ENCODE results near the gene KLF6. TPM values are rescaled to one million over a fixed set of nuclear protein-coding genes. Genes with fewer than 3 reads are reported as not detected.

Gene KLF6
- total and polyA plus RNA-seq, 2 experiments from 2014 or later, result 19.6 to 35.4 TPM

- no peak for TF ChIP-seq EZH2phosphoT487 (IDR thresholded peaks at IDR 0.05; ENCODE audit: unreplicated experiment)
- TF ChIP-seq, protein P1, sequence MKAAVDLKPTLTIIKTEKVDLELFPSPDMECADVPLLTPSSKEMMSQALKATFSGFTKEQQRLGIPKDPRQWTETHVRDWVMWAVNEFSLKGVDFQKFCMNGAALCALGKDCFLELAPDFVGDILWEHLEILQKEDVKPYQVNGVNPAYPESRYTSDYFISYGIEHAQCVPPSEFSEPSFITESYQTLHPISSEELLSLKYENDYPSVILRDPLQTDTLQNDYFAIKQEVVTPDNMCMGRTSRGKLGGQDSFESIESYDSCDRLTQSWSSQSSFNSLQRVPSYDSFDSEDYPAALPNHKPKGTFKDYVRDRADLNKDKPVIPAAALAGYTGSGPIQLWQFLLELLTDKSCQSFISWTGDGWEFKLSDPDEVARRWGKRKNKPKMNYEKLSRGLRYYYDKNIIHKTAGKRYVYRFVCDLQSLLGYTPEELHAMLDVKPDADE (IDR thresholded peaks at IDR 0.05), result no peak
- TF ChIP-seq, protein P2, sequence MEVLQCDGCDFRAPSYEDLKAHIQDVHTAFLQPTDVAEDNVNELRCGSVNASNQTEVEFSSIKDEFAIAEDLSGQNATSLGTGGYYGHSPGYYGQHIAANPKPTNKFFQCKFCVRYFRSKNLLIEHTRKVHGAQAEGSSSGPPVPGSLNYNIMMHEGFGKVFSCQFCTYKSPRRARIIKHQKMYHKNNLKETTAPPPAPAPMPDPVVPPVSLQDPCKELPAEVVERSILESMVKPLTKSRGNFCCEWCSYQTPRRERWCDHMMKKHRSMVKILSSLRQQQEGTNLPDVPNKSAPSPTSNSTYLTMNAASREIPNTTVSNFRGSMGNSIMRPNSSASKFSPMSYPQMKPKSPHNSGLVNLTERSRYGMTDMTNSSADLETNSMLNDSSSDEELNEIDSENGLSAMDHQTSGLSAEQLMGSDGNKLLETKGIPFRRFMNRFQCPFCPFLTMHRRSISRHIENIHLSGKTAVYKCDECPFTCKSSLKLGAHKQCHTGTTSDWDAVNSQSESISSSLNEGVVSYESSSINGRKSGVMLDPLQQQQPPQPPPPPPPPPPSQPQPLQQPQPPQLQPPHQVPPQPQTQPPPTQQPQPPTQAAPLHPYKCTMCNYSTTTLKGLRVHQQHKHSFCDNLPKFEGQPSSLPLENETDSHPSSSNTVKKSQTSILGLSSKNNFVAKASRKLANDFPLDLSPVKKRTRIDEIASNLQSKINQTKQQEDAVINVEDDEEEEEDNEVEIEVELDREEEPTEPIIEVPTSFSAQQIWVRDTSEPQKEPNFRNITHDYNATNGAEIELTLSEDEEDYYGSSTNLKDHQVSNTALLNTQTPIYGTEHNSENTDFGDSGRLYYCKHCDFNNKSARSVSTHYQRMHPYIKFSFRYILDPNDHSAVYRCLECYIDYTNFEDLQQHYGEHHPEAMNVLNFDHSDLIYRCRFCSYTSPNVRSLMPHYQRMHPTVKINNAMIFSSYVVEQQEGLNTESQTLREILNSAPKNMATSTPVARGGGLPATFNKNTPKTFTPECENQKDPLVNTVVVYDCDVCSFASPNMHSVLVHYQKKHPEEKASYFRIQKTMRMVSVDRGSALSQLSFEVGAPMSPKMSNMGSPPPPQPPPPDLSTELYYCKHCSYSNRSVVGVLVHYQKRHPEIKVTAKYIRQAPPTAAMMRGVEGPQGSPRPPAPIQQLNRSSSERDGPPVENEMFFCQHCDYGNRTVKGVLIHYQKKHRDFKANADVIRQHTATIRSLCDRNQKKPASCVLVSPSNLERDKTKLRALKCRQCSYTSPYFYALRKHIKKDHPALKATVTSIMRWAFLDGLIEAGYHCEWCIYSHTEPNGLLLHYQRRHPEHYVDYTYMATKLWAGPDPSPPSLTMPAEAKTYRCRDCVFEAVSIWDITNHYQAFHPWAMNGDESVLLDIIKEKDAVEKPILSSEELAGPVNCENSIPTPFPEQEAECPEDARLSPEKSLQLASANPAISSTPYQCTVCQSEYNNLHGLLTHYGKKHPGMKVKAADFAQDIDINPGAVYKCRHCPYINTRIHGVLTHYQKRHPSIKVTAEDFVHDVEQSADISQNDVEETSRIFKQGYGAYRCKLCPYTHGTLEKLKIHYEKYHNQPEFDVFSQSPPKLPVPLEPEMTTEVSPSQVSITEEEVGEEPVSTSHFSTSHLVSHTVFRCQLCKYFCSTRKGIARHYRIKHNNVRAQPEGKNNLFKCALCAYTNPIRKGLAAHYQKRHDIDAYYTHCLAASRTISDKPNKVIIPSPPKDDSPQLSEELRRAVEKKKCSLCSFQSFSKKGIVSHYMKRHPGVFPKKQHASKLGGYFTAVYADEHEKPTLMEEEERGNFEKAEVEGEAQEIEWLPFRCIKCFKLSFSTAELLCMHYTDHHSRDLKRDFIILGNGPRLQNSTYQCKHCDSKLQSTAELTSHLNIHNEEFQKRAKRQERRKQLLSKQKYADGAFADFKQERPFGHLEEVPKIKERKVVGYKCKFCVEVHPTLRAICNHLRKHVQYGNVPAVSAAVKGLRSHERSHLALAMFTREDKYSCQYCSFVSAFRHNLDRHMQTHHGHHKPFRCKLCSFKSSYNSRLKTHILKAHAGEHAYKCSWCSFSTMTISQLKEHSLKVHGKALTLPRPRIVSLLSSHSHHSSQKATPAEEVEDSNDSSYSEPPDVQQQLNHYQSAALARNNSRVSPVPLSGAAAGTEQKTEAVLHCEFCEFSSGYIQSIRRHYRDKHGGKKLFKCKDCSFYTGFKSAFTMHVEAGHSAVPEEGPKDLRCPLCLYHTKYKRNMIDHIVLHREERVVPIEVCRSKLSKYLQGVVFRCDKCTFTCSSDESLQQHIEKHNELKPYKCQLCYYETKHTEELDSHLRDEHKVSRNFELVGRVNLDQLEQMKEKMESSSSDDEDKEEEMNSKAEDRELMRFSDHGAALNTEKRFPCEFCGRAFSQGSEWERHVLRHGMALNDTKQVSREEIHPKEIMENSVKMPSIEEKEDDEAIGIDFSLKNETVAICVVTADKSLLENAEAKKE (CRISPR knock-in tag; IDR thresholded peaks at IDR 0.05), result no peak
Measured at GRCh38 chr10:3814838-3815220, 29.8 kb upstream of the KLF6 start (continued).

- H3K27ac ChIP-seq (ENCODE audit: low read depth), result no peak overlapping the region
- no peaks in the 10 kb centered on the region for H3F3A ChIP-seq (replicated peaks; ENCODE audit: low read depth)
- H3K27me3 ChIP-seq (ENCODE audit: insufficient read depth), result no peaks in the 10 kb centered on the region
- Mint-ChIP-seq H3K27ac (no peak overlapping the region), H3K4me3 (no peak overlapping the region), H3K27me3 (ENCODE audit: insufficient read depth, low read depth, poor library complexity) (no peaks in the 10 kb centered on the region), H3K4me1 (peaks cover 4% of the 10 kb centered on the region; the same call in 2 of the 3 replicates), H3K36me3 (ENCODE audit: low read depth) (no peaks in the 10 kb centered on the region), H3K9me3 (no peaks in the 10 kb centered on the region; the same call in 2 of the 3 replicates)
- no peak for ATAC-seq
- H2AFZ ChIP-seq, result no peak overlapping the region
- no peaks in the 10 kb centered on the region for H4K20me1 ChIP-seq (replicated peaks; ENCODE audit: insufficient read depth)
- no peaks in the 10 kb centered on the region for H3K4me1 ChIP-seq (ENCODE audit: insufficient read depth)
- H3K4me2 ChIP-seq, result no peak overlapping the region
- H3K4me3 ChIP-seq, result no peak overlapping the region
- H3K9me2 ChIP-seq (ENCODE audit: insufficient read depth), result 0 out of 2 replicates have a peak, but pooled peaks cover 2% of the 10 kb centered on the region
- H3K36me3 ChIP-seq (ENCODE audit: insufficient read depth), result no peaks in the 10 kb centered on the region
- no peak for DNase-seq (ENCODE audit: low spot score)
- no peaks in the 10 kb centered on the region for H3K79me2 ChIP-seq (replicated peaks; ENCODE audit: insufficient read depth)
- no peak for TF ChIP-seq EZH2 (IDR thresholded peaks at IDR 0.05; ENCODE audit: low read depth, unreplicated experiment)
- no peak for TF ChIP-seq JUNB (IDR thresholded peaks at IDR 0.05; ENCODE audit: unreplicated experiment)
- TF ChIP-seq, protein P1 (IDR thresholded peaks at IDR 0.05), result no peak
- no peak for TF ChIP-seq REST (IDR thresholded peaks at IDR 0.05; ENCODE audit: unreplicated experiment)
Measured at GRCh38 chr10:3813986-3814837, 29.2 kb upstream of the KLF6 start.
